GM06990 (cell line): Measurements from ENCODE around the gene ADAM10.

Experiments
- DNase-seq: peaks from one replicate; pipeline ENCODE4 v3.0.0-alpha.2; 2011; ENCODE audit not compliant: insufficient read length; ENCODE audit errors: extremely low read depth
- H3K27me3 ChIP-seq: replicated peaks from 2 replicates; pipeline ENCODE4 v1.6.0; 2011; ENCODE audit warnings: low read length; ENCODE audit not compliant: control insufficient read depth, insufficient read depth
- H3K36me3 ChIP-seq: 2 replicates; pipeline ENCODE4 v1.5.1; 2011; ENCODE audit warnings: low read length; ENCODE audit not compliant: control insufficient read depth, insufficient read depth
- H3K4me3 ChIP-seq: replicated peaks from 2 replicates; pipeline ENCODE4 v1.5.1; 2011; ENCODE audit warnings: low read depth, mild to moderate bottlenecking, control low read depth, low read length
- TF ChIP-seq, protein P1 (sequence below): IDR thresholded peaks from 2 replicates; pipeline ENCODE4 v1.5.1; 2011; ENCODE audit warnings: low read length, control low read depth, mild to moderate bottlenecking, inconsistent platforms; ENCODE audit not compliant: insufficient read depth, poor library complexity, severe bottlenecking

ADAM10 gene, protein sequence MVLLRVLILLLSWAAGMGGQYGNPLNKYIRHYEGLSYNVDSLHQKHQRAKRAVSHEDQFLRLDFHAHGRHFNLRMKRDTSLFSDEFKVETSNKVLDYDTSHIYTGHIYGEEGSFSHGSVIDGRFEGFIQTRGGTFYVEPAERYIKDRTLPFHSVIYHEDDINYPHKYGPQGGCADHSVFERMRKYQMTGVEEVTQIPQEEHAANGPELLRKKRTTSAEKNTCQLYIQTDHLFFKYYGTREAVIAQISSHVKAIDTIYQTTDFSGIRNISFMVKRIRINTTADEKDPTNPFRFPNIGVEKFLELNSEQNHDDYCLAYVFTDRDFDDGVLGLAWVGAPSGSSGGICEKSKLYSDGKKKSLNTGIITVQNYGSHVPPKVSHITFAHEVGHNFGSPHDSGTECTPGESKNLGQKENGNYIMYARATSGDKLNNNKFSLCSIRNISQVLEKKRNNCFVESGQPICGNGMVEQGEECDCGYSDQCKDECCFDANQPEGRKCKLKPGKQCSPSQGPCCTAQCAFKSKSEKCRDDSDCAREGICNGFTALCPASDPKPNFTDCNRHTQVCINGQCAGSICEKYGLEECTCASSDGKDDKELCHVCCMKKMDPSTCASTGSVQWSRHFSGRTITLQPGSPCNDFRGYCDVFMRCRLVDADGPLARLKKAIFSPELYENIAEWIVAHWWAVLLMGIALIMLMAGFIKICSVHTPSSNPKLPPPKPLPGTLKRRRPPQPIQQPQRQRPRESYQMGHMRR

GRCh38 chr15:58749532-58750337 is at the start of gene ADAM10:
TSS of gene ADAM10 (minus strand) at chr15:58749707. CDS start at chr15:58749534, 173 bp downstream.
- no peaks in the 10 kb centered on the region for H3K27me3 ChIP-seq
- H3K36me3 ChIP-seq, result no peaks in the 10 kb centered on the region
- TF ChIP-seq, protein P1, sequence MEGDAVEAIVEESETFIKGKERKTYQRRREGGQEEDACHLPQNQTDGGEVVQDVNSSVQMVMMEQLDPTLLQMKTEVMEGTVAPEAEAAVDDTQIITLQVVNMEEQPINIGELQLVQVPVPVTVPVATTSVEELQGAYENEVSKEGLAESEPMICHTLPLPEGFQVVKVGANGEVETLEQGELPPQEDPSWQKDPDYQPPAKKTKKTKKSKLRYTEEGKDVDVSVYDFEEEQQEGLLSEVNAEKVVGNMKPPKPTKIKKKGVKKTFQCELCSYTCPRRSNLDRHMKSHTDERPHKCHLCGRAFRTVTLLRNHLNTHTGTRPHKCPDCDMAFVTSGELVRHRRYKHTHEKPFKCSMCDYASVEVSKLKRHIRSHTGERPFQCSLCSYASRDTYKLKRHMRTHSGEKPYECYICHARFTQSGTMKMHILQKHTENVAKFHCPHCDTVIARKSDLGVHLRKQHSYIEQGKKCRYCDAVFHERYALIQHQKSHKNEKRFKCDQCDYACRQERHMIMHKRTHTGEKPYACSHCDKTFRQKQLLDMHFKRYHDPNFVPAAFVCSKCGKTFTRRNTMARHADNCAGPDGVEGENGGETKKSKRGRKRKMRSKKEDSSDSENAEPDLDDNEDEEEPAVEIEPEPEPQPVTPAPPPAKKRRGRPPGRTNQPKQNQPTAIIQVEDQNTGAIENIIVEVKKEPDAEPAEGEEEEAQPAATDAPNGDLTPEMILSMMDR, result no peak
- DNase-seq, result peak; percentile 100
- peak within 1 kb of the TSS; percentile 82 for H3K4me3 ChIP-seq

- no peak overlapping the region for H3K4me3 ChIP-seq
- no peaks in the 10 kb centered on the region for H3K36me3 ChIP-seq
- no peaks in the 10 kb centered on the region for H3K27me3 ChIP-seq
- no peak for DNase-seq
- TF ChIP-seq, protein P1, result no peak
Observed at GRCh38 chr15:58797505-58797904, 48.0 kb upstream of the ADAM10 start.

GRCh38 chr15:58795825-58796224 is 46.3 kb upstream of the ADAM10 start:
- no peak for DNase-seq
- H3K27me3 ChIP-seq, result no peaks in the 10 kb centered on the region
- no peak overlapping the region for H3K4me3 ChIP-seq
- no peaks in the 10 kb centered on the region; the same call in 1 of the 2 replicates for H3K36me3 ChIP-seq
- TF ChIP-seq, protein P1, result no peak

DNA sequence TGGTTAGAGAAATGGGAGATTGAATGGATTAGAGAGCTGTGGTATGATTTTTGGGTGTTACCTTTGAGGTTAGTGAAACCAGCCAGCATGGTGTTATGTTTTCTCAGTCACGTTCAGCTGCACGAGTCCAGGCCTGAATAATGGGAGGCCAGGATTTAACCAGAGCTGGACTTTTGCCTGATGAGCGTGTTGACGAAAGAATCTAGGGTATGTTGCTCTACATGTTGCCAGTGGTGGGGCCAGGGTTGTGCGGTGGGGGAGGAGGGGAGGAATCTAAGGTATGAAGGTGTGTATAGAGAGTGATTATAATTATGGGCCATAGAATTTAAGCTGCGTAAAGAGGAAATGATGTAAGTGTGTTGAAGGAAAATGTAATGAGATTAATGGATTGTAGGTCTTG is 44.4 kb upstream of the ADAM10 start:
- TF ChIP-seq, protein P1, result no peak
- H3K27me3 ChIP-seq, result no peaks in the 10 kb centered on the region
- DNase-seq, result no peak
- H3K36me3 ChIP-seq, result no peaks in the 10 kb centered on the region; the same call in 1 of the 2 replicates
- H3K4me3 ChIP-seq, result no peak overlapping the region

DNA sequence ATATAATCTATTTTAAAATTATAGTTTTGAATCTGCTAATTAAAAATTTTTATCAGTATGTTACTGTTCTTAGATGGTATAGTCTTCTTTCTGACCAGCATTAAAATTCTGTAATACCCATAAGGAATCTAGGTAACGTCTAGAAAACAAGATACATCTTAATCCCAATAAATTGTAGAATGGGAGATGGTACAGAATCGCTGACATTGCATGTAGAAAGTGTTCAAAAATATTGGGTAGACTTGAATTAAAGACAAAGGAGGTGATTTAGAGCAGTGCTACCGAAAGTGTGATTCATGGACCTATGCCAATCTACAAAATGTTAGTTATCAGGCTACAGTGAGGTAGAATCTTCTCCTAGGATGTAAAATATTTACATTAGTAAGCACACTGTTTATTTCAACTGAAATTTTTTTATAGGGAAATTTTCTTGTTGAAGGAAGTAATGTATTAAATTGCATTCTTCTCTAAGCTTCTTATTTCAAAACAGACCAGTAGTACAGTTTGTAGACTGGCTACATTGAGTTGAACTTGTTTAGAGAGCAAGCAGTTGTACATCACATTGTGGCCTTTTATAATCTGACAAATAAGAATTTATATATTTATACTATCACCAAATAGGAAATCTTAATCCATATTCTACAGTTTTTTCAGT is 38.7 kb upstream of the ADAM10 start:
- no peaks in the 10 kb centered on the region for H3K27me3 ChIP-seq
- DNase-seq, result no peak
- no peaks in the 10 kb centered on the region; the same call in 1 of the 2 replicates for H3K36me3 ChIP-seq
- no peak overlapping the region for H3K4me3 ChIP-seq
- TF ChIP-seq, protein P1, result no peak
